HG03280 (cell line): Measurements from ENCODE around the gene RNF2.
"Not testable (repeated sequence)": the region's sequence is repeated elsewhere in the genome, so short reads cannot be mapped to it uniquely, and the experiment has no call there.

Experiments
- ATAC-seq: cut with Tn5 transposase; IDR thresholded peaks from one replicate; pipeline ENCODE4 v1.9.1; 2021; ENCODE audit warnings: mild to moderate bottlenecking, moderate library complexity; ENCODE audit not compliant: unreplicated experiment

The RNF2 gene

GRCh38 chr1:185049670-185050069 is 4.3 kb downstream of the RNF2 start:
- ATAC-seq, result no peak

- no peak for ATAC-seq
Observed at GRCh38 chr1:185050823-185051451, 5.6 kb downstream of the RNF2 start.

- ATAC-seq, result no peak
Observed at GRCh38 chr1:185053204-185053603, 7.8 kb downstream of the RNF2 start.

- ATAC-seq, result no peak
Observed at GRCh38 chr1:185054365-185055060, 9.2 kb downstream of the RNF2 start.

- ATAC-seq, result no peak
Observed at GRCh38 chr1:185058110-185058509, 12.8 kb downstream of the RNF2 start.

GRCh38 chr1:185058876-185059275 is 13.5 kb downstream of the RNF2 start:
- no peak for ATAC-seq

- no peak for ATAC-seq
Observed at GRCh38 chr1:185059950-185060571, 14.7 kb downstream of the RNF2 start.

GRCh38 chr1:185062710-185063370 is 17.5 kb downstream of the RNF2 start:
- no peak for ATAC-seq

- no peak for ATAC-seq
Observed at GRCh38 chr1:185063719-185064118, 18.4 kb downstream of the RNF2 start.

GRCh38 chr1:185065006-185065405 is 19.6 kb downstream of the RNF2 start:
- ATAC-seq, result not testable (repeated sequence)

GRCh38 chr1:185066181-185066580 is 20.8 kb downstream of the RNF2 start:
- no peak for ATAC-seq

- no peak for ATAC-seq
Observed at GRCh38 chr1:185068341-185068740, 23.0 kb downstream of the RNF2 start.

GRCh38 chr1:185069202-185069772 is 23.9 kb downstream of the RNF2 start:
- ATAC-seq, result no peak

- ATAC-seq, result no peak
Observed at GRCh38 chr1:185070051-185070450, 24.7 kb downstream of the RNF2 start.

- no peak for ATAC-seq
Observed at GRCh38 chr1:185073725-185074124, 28.4 kb downstream of the RNF2 start.

- no peak for ATAC-seq
Observed at GRCh38 chr1:185074307-185074706, 28.9 kb downstream of the RNF2 start.

- ATAC-seq, result no peak
Observed at GRCh38 chr1:185075476-185075875, 30.1 kb downstream of the RNF2 start.

GRCh38 chr1:185077374-185077773 is 32.0 kb downstream of the RNF2 start:
- no peak for ATAC-seq

- no peak for ATAC-seq
Observed at GRCh38 chr1:185080422-185080821, 35.1 kb downstream of the RNF2 start.

GRCh38 chr1:185083818-185084217 is 38.5 kb downstream of the RNF2 start:
- ATAC-seq, result no peak

GRCh38 chr1:185087101-185087500 is 41.7 kb downstream of the RNF2 start:
- no peak for ATAC-seq
